Measurements from ENCODE around the gene UAP1L1.

- no peak for TF ChIP-seq CTCF (IDR thresholded peaks at IDR 0.05; ENCODE audit: insufficient read depth, low read length, poor library complexity, severe bottlenecking)
- TF ChIP-seq EZH2phosphoT487 (conservative IDR thresholded peaks at IDR 0.05; ENCODE audit: low read length), result no peak
These were observed 8.7 kb downstream of the UAP1L1 start for GRCh38 chr9:137085920-137086530.

All from SU-DHL-6 (cell line).